GM21825 (cell line): ENCODE measurements around the gene KANK2.

Experiments
- ATAC-seq: cut with Tn5 transposase; IDR thresholded peaks from one replicate; pipeline ENCODE4 v1.9.1; 2021; ENCODE audit warnings: mild to moderate bottlenecking, moderate library complexity; ENCODE audit not compliant: unreplicated experiment

The KANK2 gene

GRCh38 chr19:11197291-11198174 is at the start of gene KANK2:
Gene KANK2 (minus strand): TSS chr19:11197545. CDS start chr19:11194511, 3,034 bp downstream.
- ATAC-seq, result peak; percentile 48

DNA sequence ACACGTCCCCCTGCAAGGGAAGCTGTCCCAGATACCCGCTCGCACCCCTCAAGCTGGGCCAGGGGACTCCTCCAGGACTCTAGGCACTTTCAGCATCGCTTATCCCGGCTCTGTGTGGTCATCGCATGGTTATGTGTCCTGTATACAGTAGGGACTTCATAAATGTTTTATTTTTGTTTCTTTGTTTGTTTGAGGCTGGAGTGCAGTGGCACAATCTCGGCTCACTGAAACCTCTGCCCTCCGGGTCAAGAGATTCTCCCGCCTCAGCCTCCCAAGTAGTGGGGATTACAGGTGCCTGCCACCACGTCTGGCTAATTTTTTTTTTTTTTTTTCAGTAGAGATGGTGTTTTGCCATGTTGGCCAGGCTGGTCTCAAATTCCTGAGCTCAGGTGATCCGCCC is 49.6 kb upstream of the KANK2 start:
- no peak for ATAC-seq

GRCh38 chr19:11244846-11245589 is 47.7 kb upstream of the KANK2 start:
- no peak for ATAC-seq

GRCh38 chr19:11243798-11244169 is 46.4 kb upstream of the KANK2 start:
- ATAC-seq, result no peak

DNA sequence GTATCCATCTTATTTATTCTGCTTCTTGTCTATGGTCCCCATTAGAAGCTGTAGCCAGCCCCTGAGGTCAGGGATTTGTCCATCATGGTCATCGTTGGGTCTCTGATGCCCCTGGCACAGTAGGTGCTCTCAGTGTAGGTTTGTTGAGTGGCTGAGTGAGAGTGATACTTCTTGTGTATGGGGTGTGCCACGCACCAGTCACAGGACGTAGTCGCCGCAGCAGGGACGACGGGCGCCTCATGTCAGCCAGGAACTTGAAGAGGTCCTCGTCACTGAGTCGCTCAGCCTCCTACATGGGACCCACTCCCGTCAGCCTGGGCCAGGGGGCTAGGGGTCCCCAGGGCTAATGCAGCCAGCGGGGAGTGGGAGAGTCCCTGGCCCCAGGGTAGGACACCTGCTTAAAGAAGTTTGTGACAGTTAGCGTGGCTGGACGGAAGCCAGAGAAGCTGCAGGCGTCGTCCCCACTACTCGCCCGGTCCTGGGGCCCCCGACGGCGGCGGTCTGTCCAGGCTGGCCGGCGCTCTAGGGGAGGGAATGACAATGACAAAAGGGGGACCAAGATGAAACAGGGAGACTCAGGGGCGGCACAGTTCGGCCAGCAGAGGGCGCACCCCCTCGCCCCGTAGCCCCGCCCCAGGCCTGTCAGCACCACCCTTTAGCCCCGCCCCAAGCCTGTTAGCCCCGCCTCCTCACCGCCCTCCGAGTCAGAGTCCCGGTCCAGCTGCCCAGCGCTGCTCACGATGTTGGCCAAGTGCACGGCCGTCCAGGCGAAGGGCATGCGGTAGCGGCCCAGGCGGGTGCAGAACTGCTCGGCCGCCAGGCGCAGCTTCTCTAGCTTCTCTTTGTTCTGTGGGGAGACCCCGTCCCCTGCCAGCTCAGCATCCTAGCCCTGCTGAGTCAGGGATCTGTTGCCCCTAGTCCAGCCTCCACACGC is 45.8 kb upstream of the KANK2 start:
- ATAC-seq, result no peak

DNA sequence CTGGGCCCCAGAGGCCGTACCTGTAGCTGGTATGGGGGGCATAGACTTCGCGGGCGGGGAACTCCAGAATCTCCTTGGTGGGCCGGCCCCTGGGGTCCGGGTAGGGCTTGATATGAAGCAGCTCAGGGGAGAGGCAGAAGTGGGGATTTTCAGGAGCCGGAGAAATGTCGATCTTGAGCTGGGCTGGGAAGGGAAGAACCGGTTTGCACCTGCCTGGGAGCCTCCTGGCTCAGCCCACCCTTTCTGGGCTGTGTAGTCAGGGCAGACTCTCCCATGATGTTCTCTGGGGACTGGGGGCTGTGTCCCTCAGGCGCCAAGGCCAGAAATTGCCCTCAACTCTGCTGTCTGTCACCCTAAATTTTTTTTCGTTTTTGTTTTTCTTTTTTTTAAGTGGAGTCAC is 44.7 kb upstream of the KANK2 start:
- no peak for ATAC-seq

GRCh38 chr19:11240008-11240444 is 42.7 kb upstream of the KANK2 start:
- ATAC-seq, result no peak

- ATAC-seq, result no peak
These were observed 42.1 kb upstream of the KANK2 start, which contains the start of gene ANGPTL8 for GRCh38 chr19:11239377-11240000. Gene ANGPTL8 (plus strand): TSS chr19:11239619. CDS start chr19:11239638, 19 bp downstream.

GRCh38 chr19:11238781-11239376 is 41.5 kb upstream of the KANK2 start:
- no peak for ATAC-seq

DNA sequence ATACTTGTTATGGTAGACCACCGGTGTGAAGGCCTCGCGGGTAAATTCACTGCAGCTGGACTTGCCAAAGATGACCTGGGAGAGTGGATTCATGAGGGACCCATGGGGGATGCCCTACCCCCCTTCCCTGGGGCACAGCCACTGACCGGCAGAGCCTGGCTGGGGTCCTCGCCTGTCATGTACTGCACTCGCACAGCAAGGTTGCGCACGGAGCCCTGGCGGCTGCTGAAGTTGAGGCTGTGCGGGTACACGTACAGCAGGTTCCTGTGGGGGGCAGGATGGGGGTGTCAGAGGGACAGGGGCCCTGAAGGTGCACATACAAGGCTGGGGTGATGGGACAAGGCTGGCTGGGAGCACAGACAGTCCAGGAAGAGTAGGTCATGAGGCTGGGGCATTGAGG is 40.7 kb upstream of the KANK2 start:
- no peak for ATAC-seq

- ATAC-seq, result no peak
These were observed 40.0 kb upstream of the KANK2 start for GRCh38 chr19:11237321-11237720.

DNA sequence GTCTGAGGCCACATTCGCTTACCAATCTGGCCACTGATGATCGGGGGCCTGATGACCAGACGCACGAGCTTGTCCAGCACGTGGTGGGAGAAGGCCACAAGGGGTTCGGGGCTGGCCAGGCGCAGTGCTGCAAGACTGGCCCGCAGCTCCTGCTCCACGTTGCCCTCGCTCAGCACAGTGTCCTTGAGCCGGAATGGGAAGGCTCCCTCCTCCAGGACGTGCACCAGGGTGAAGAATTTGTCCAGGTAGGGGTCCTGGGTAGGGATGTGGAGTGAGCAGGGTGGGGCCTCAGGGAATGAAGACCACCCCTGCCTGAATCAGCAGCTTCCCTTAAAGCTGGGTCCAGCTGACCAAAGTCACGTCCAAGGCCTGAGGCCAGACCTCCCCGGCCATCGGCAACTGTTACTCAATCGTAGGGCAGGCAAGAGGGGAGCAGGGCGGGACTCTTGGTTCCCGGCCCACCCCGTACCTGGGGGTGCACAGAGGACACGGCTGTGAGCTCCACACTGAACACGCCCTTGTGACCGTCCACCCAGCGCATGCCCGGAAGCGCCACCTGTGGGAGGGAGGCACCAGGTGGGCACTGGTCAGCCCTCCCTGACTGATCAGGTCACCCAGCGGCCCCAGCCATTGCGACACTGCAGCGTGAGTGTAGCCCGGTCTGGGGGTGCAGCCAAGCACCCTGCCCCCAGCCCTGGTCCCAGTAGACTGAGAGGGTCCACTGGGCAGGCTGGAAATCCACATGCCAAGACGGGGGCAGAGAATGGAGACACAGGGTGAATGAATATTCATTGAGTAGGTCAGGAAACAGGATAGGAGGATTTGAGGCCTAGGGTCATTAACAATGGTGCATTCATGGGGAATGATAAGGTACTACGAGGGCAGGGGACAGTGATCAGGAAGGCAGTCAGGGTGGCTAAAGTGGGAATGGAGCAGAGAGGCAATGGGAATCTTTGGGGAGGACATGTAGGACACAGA is 39.3 kb upstream of the KANK2 start:
- ATAC-seq, result no peak

DNA sequence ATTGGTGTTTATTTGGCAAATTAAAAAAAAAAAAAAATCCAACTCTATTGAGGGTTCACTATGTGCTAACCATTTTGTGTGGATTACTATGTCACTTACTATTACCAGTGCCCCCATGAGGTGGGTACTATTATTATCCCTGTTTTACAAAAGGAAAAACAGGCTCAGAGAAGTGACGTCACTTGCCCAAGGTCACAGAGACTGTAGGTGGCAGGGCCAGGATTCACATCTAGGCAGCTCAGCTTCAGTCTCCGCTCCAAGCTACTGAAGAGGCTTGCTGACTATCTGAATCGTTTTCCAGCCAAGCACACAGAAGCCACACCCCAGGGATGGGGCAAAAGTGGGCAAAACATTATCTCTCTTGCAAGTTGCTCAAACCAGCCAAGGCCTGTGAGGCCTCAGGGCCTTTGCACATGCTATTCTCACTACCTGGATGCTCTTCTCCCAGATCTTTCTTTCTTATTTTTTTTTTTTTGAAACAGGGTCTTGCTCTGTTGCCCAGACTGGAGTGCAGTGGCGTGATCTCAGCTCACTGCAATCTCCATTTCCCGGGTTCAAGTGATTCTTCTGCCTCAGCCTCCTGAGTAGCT is 37.2 kb upstream of the KANK2 start:
- ATAC-seq, result no peak

- ATAC-seq, result no peak
These were observed 35.7 kb upstream of the KANK2 start for GRCh38 chr19:11233073-11233472.

- no peak for ATAC-seq
These were observed 35.2 kb upstream of the KANK2 start for GRCh38 chr19:11232555-11232954.

DNA sequence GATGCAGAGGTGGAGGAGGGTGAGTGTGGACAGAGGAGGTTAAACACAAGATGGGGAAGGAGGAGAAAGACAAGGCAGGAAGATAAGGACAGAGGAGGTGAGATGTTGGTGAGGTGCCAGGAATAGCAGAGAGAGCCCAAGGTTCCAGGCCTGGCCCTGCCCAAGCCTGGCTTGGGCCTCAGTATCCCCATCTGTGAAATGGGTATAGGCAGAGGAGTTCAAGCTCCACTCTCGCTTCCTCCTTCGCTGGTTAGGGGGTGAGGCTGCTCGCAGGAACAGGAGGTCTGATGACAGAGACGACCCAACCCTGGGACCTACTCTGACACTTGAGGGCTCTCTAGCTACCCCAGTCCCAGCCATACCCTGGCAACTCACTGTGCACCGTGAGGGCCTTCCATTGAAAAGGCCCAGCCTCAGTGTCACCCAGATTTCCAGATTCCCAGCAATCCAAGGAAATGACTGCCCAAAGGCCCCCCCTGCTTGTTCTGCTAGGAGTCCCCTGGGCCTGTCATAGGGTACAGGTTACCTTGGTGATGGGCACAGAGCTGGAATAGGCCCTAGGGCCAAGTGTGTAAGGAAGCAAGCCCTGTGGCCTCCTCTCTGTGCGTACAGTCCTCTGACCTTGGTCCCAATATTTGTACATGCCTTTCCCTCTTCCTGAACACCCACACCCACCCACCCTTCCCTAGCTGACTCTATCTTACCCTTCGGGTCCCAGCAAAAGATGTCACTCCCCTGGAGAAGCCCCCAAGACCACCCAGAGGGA is 33.5 kb upstream of the KANK2 start:
- ATAC-seq, result no peak

DNA sequence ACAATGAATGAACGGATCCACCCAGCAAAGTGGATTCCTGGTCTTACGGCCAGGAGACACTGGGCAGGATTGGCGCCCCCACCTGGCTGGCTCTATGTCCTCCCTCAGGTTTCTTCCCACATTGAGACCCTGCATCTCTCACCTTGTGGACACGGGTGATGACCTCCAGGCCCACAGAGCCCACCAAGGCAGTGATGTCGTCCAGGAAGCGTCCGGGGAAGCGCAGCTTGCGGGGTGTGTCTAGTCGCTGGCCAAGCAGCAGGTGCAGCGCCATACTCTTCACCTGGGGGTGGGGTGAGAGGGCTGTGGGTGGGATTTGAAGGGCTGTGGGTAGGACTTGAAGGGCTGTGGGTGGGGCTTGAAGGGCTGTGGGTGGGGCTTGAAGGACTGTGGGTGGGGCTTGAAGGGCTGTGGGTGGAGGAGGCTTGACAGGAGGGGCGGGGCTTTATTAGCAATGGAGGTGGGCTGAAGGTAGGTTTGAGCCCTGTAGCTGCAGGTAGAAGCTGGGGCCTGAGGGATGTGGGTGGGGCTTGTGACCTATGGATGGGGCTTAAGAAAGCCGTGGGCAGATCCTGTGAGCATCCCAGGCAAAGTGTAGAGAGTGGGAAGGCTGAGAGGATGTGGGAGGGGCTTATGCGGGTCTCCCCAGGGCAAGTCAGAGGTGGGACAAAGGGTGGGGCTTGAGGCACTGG is 30.0 kb upstream of the KANK2 start:
- ATAC-seq, result no peak
